HG03342 (cell line): ENCODE measurements around the gene ZDHHC20.

Experiments
- ATAC-seq: cut with Tn5 transposase; IDR thresholded peaks from one replicate; pipeline ENCODE4 v1.9.1; 2021; ENCODE audit warnings: mild to moderate bottlenecking, moderate library complexity; ENCODE audit not compliant: unreplicated experiment

Gene ZDHHC20

GRCh38 chr13:21364357-21364756 is 94.7 kb downstream of the ZDHHC20 start:
- ATAC-seq: no peak

- ATAC-seq: no peak
Observed at GRCh38 chr13:21362741-21363140, 96.4 kb downstream of the ZDHHC20 start.

GRCh38 chr13:21361706-21362105 is 97.4 kb downstream of the ZDHHC20 start:
- ATAC-seq: no peak

GRCh38 chr13:21361123-21361522 is 98.0 kb downstream of the ZDHHC20 start:
- ATAC-seq: no peak

GRCh38 chr13:21360463-21360862 is 98.6 kb downstream of the ZDHHC20 start:
- ATAC-seq: no peak

- ATAC-seq: no peak
Observed at GRCh38 chr13:21359855-21360254, 99.2 kb downstream of the ZDHHC20 start.

- no peak for ATAC-seq
Observed at GRCh38 chr13:21355304-21355703, 103.8 kb downstream of the ZDHHC20 start.

GRCh38 chr13:21354721-21355120 is 104.4 kb downstream of the ZDHHC20 start:
- ATAC-seq: no peak

- ATAC-seq: no peak
Observed at GRCh38 chr13:21348488-21349120, 110.5 kb downstream of the ZDHHC20 start.

GRCh38 chr13:21347753-21348318 is 111.3 kb downstream of the ZDHHC20 start:
- no peak for ATAC-seq

GRCh38 chr13:21344662-21345176 is 114.4 kb downstream of the ZDHHC20 start:
- peak; percentile 55 for ATAC-seq

- no peak for ATAC-seq
Observed at GRCh38 chr13:21343659-21344058, 115.4 kb downstream of the ZDHHC20 start.

- ATAC-seq: no peak
Observed at GRCh38 chr13:21342699-21343442, 116.2 kb downstream of the ZDHHC20 start.

GRCh38 chr13:21341637-21342422 is 117.3 kb downstream of the ZDHHC20 start:
- ATAC-seq: no peak

- ATAC-seq: no peak
Observed at GRCh38 chr13:21338639-21339278, 120.3 kb downstream of the ZDHHC20 start.

GRCh38 chr13:21338156-21338555 is 120.9 kb downstream of the ZDHHC20 start:
- ATAC-seq: no peak

- ATAC-seq: no peak
Observed at GRCh38 chr13:21336609-21337349, 122.3 kb downstream of the ZDHHC20 start.

- ATAC-seq: no peak
Observed at GRCh38 chr13:21333186-21333585, 125.9 kb downstream of the ZDHHC20 start.

- ATAC-seq: peak; percentile 79
Observed at GRCh38 chr13:21330126-21330861, 128.8 kb downstream of the ZDHHC20 start.
